A673 (cell line): ENCODE results near the gene CYP4F2. TPM values are rescaled to one million over a fixed set of nuclear protein-coding genes. Genes with fewer than 3 reads are reported as not detected.

ENCODE experiments used
- Bru-seq: library from RNA; stranded (reverse); fragments of 400-500 nt; gene quantifications from one replicate; lab custom pipeline; 2021; lab: Mats Ljungman, UMichigan
- BruChase-seq, 2 experiments: library from RNA; stranded (reverse); fragments of 400-500 nt; gene quantifications; one replicate each; lab custom pipeline; 2021; lab: Mats Ljungman, UMichigan
- BruUV-seq: library from RNA; stranded (reverse); fragments of 400-500 nt; replicated peaks from 2 replicates; lab custom pipeline; 2021; lab: Mats Ljungman, UMichigan
- CTCF ChIA-PET: fragments of 300-600 bp; sonication (Branson Sonifier 250); formaldehyde crosslinking; loops from one replicate; lab custom pipeline; 2022; ENCODE audit warnings: antibody characterized with exemption; lab: Charles Lee
- POLR2A ChIA-PET: fragments of 300-600 bp; sonication (Branson Sonifier 250); formaldehyde crosslinking; loops from one replicate; lab custom pipeline; 2022; ENCODE audit warnings: antibody characterized with exemption; ENCODE audit not compliant: low non-redundant PET; lab: Charles Lee
- DNase-seq: peaks from one replicate; pipeline ENCODE4 v3.0.0-alpha.2; 2015; ENCODE audit warnings: low spot score
- H3K27ac ChIP-seq: fragments of 200-600 bp; sonication (generic); 2 replicates; pipeline ENCODE4 v1.5.1; 2016; ENCODE audit warnings: mixed run types, low read depth, mild to moderate bottlenecking, mixed read lengths, antibody characterized with exemption, low read length; ENCODE audit not compliant: poor library complexity, severe bottlenecking
- H3K27me3 ChIP-seq: fragments of 200-600 bp; sonication (generic); replicated peaks from 2 replicates; pipeline ENCODE4 v1.6.1; 2017; ENCODE audit warnings: mixed run types, low read depth, mild to moderate bottlenecking, mixed read lengths, antibody characterized with exemption, low read length; ENCODE audit not compliant: insufficient read depth, poor library complexity
- H3K36me3 ChIP-seq: fragments of 200-600 bp; sonication (generic); 2 replicates; pipeline ENCODE4 v1.6.1; 2016; ENCODE audit warnings: mixed run types, mild to moderate bottlenecking, mixed read lengths, antibody characterized with exemption, low read length; ENCODE audit not compliant: insufficient read depth, poor library complexity, severe bottlenecking
- H3K4me1 ChIP-seq: fragments of 200-600 bp; sonication (generic); 2 replicates; pipeline ENCODE4 v1.6.1; 2017; ENCODE audit warnings: mixed run types, mild to moderate bottlenecking, mixed read lengths, antibody characterized with exemption, low read length; ENCODE audit not compliant: insufficient read depth, poor library complexity, severe bottlenecking
- H3K4me3 ChIP-seq: fragments of 200-600 bp; sonication (generic); 2 replicates; pipeline ENCODE4 v1.5.1; 2016; ENCODE audit warnings: low read depth, mixed run types, mild to moderate bottlenecking, mixed read lengths, low read length; ENCODE audit not compliant: poor library complexity, severe bottlenecking
- H3K9me3 ChIP-seq: fragments of 200-600 bp; sonication (generic); 2 replicates; pipeline ENCODE4 v1.6.1; 2016; ENCODE audit warnings: mixed run types, low read depth, mild to moderate bottlenecking, mixed read lengths, antibody characterized with exemption, low read length; ENCODE audit not compliant: poor library complexity, severe bottlenecking
- EZH2 ChIP-seq: fragments of 200-600 bp; sonication (generic); IDR thresholded peaks from 2 replicates; pipeline ENCODE4 v1.6.1; 2017; ENCODE audit warnings: borderline replicate concordance, low read depth, mild to moderate bottlenecking, mixed read lengths, antibody characterized with exemption, low read length; ENCODE audit not compliant: poor library complexity, severe bottlenecking
- intact Hi-C: fragments of 100-400 bp; cut with micrococcal nuclease; formaldehyde crosslinking; loops from one replicate; pipeline ENCODE4 v1.10.0; 2022; ENCODE audit not compliant: unreplicated experiment
- long read RNA-seq: library from polyadenylated mRNA; stranded (forward); transcript quantifications from one replicate; pipeline ENCODE4 v2.0.0, GENCODE V29; 2022
- total RNA-seq: library from RNA; stranded (reverse); gene quantifications from 2 replicates; pipeline ENCODE4 v1.2.3, GENCODE V29; 2021
- TF ChIP-seq, protein P1 (sequence below): fragments of 300-800, 200-600 bp; sonication (generic); conservative IDR thresholded peaks from 2 replicates; pipeline ENCODE4 v1.5.1; 2017; ENCODE audit warnings: low read depth, mild to moderate bottlenecking, antibody characterized with exemption, low read length, moderate library complexity, mixed read lengths

CYP4F2 gene, protein sequence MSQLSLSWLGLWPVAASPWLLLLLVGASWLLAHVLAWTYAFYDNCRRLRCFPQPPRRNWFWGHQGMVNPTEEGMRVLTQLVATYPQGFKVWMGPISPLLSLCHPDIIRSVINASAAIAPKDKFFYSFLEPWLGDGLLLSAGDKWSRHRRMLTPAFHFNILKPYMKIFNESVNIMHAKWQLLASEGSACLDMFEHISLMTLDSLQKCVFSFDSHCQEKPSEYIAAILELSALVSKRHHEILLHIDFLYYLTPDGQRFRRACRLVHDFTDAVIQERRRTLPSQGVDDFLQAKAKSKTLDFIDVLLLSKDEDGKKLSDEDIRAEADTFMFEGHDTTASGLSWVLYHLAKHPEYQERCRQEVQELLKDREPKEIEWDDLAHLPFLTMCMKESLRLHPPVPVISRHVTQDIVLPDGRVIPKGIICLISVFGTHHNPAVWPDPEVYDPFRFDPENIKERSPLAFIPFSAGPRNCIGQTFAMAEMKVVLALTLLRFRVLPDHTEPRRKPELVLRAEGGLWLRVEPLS
- total RNA-seq (not detected in 2 replicates), Bru-seq, nascent RNA (percentile 5 among the genes with signal in this experiment), BruChase-seq, experiment 1, labeled RNA remaining after a 2-hour chase (percentile 4 among the genes with signal in this experiment), BruChase-seq, experiment 2, labeled RNA remaining after a 6-hour chase (not detected)
- long read RNA-seq, result 0 reads

DNA sequence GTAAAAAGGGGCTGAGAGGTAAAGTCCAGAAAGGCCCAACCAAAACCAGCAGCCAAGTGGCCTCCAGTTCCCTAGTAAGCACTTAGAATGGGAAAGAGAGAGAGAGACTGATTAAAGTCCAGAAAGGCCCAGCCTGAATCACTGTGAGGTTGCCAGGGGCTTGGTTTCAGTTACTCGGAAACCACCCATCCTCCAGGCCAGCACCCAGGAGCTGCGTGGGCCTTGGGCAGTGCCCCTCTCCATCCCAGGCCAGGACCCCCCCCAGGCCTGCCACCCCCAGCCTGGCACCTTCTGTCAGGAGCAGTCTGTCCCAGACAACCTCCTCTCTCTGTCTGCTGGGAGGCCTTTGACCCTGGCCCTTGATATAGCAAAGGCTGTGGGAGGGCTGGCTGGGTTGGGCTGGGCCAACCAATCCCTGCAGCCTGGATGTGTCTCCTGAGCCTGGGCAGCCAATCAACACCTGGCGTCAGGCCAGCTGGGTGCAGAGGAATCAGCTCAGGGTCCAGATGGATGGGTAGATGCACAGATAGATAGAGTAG lies at the start of gene CYP4F2:
TSS of gene CYP4F2 (minus strand) at position 337 of the 539 bp plus-strand sequence. CDS start 463 bp downstream, outside the sequence.
- ChIA-PET CTCF (no interaction called here), POLR2A (no interaction called here)
- intact Hi-C loops, result no loop called here
- no peaks in the 10 kb centered on the region for H3K9me3 ChIP-seq
- TF ChIP-seq EZH2, result no peak
- TF ChIP-seq, protein P1, sequence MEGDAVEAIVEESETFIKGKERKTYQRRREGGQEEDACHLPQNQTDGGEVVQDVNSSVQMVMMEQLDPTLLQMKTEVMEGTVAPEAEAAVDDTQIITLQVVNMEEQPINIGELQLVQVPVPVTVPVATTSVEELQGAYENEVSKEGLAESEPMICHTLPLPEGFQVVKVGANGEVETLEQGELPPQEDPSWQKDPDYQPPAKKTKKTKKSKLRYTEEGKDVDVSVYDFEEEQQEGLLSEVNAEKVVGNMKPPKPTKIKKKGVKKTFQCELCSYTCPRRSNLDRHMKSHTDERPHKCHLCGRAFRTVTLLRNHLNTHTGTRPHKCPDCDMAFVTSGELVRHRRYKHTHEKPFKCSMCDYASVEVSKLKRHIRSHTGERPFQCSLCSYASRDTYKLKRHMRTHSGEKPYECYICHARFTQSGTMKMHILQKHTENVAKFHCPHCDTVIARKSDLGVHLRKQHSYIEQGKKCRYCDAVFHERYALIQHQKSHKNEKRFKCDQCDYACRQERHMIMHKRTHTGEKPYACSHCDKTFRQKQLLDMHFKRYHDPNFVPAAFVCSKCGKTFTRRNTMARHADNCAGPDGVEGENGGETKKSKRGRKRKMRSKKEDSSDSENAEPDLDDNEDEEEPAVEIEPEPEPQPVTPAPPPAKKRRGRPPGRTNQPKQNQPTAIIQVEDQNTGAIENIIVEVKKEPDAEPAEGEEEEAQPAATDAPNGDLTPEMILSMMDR, result no peak
- no TSS peak for BruUV-seq
- no peak within 1 kb of the TSS for H3K27ac ChIP-seq
- no peaks in the 10 kb centered on the region for H3K36me3 ChIP-seq
- no peak within 1 kb of the TSS for H3K4me3 ChIP-seq
- H3K27me3 ChIP-seq, result peaks cover 18% of the 10 kb centered on the region
- no peaks in the 10 kb centered on the region for H3K4me1 ChIP-seq
- no peak for DNase-seq

DNA sequence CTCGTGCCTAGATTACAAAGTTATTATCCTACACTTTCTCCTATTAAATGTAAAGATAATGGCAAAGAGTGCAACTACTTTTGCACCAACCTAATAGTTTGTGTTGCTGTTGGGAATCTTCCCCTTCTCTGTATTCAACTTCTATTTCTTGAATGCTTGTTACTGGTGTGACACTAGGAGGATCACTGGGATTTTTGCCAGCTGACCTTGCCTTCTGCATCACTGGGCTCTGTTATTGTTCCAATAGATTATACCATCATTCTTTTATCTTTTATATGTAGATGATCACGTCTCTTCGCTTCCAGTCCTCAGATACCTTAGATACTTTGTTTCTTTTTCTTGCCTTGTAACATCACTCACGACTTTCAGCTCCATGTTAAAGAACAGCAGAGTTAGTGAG lies 47.4 kb upstream of the CYP4F2 start:
- POLR2A ChIA-PET, result no interaction called here
- Histone ChIP-seq H3K9me3 (no peaks in the 10 kb centered on the region), H3K36me3 (no peaks in the 10 kb centered on the region), H3K4me1 (no peaks in the 10 kb centered on the region), H3K27ac (no peak overlapping the region), H3K27me3 (peaks cover 18% of the 10 kb centered on the region), H3K4me3 (no peak overlapping the region)
- no TSS peak for BruUV-seq
- CTCF ChIA-PET, result no interaction called here
- no peak for TF ChIP-seq EZH2
- TF ChIP-seq, protein P1, result no peak
- no peak for DNase-seq
- intact Hi-C loops, result no loop called here

DNA sequence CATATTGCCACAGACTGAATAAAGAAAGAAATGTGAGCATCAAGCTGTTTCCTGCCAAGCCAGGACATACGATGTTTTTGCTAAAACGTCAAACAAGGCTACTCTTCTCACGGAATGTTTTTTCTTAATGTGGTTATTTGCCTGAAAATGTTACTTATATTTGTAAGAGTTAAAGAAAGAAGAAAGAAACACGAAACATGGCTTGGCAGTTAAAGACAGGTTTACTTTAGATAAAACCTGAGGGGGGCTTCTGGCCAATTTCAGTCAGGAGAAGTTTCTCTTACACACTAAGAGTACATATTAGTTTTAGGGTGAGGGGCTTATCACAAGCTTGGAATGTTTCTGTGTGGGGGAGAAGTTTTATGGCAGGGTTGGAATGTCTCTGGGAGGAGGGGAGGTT lies 46.5 kb upstream of the CYP4F2 start:
- H3K27me3 ChIP-seq, result peaks cover 18% of the 10 kb centered on the region
- no peaks in the 10 kb centered on the region for H3K9me3 ChIP-seq
- intact Hi-C loops, result no loop called here
- POLR2A ChIA-PET, result no interaction called here
- no peaks in the 10 kb centered on the region for H3K4me1 ChIP-seq
- BruUV-seq, result no TSS peak
- H3K36me3 ChIP-seq, result no peaks in the 10 kb centered on the region
- DNase-seq, result no peak
- TF ChIP-seq, protein P1, result no peak
- TF ChIP-seq EZH2, result no peak
- H3K4me3 ChIP-seq, result no peak overlapping the region
- CTCF ChIA-PET, result no interaction called here
- H3K27ac ChIP-seq, result no peak overlapping the region
